DND-41 (cell line): Measurements from ENCODE around the gene SND1.

Experiments
- CTCF ChIP-seq: IDR thresholded peaks from 2 replicates; pipeline ENCODE4 v1.5.1; 2012; ENCODE audit warnings: borderline replicate concordance, low read length, moderate library complexity, mild to moderate bottlenecking; ENCODE audit not compliant: poor library complexity, severe bottlenecking; ENCODE audit errors: extremely low read depth
- EZH2 ChIP-seq: IDR thresholded peaks from 3 replicates; pipeline ENCODE4 v1.6.1; 2012; ENCODE audit warnings: borderline replicate concordance, low read depth, mild to moderate bottlenecking, moderate library complexity, low read length, inconsistent platforms; ENCODE audit not compliant: severe bottlenecking

- TF ChIP-seq CTCF (no peak), EZH2 (no peak)
These were observed 31.4 kb upstream of the SND1 start for GRCh38 chr7:127620406-127621233.
